ENCODE measurements around the gene TAF11L3. TPM values are rescaled to one million over a fixed set of nuclear protein-coding genes. Genes with fewer than 3 reads are reported as not detected.
"Not testable (repeated sequence)": the region's sequence is repeated elsewhere in the genome, so short reads cannot be mapped to it uniquely, and the experiment has no call there.

The TAF11L3 gene
- polyA plus RNA-seq, 3 donors = not detected

DNA sequence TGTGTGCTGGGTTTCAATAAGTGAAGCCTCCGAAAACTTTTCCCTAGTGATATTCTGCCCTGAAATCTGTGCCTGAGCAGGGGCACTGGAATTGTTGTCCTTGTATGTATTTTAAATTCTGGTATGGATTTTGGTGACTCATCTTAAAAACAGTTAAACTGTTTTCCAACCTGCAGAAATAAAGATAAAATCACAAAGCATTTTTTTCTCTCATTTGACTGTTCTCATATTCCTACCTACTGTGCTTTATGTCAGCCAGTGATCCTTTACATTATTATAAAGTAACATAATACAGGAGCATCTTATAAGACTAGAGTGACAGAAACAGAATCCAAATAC lies 31.0 kb upstream of the TAF11L3 start:
- H3K9me3 Mint-ChIP-seq = peaks cover 4 to 13% (median 6%) of the 10 kb centered on the region in 7 donors
- no peak overlapping the region for H3K4me3 Mint-ChIP-seq

DNA sequence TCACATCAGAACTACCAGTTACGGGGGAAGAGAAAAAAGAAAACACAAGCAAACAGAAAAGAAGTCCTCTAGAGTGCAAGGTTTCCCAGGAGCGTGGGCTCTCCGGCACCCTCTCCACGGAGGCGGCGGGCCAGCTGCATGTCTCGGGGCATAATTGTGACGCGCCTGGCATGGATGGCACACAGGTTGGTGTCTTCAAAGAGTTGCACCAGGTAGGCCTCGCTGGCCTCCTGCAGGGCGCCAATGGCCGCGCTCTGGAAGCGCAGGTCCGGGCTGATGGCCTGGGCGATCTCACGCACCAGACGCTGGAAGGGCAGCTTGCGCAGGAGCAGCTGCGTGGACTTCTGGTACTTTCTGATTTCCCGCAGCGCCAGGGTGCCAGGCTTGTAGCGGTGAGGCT lies 26.9 kb upstream of the TAF11L3 start:
- intact Hi-C loops (cut with micrococcal nuclease); H3K36me3 ChIP-seq (replicated peaks in 1 of 2; ENCODE audit: control insufficient read depth in 1 of 2, insufficient read depth in 2 of 2, low read length in 2 of 2); H3K4me3 ChIP-seq (replicated peaks in 1 of 3; ENCODE audit: low read depth in 2 of 3, low read length in 3 of 3); H3K27me3 Mint-ChIP-seq (ENCODE audit: low read depth in 3 of 3); H2AFZ ChIP-seq (ENCODE audit: insufficient read depth, low read depth, low read length, poor library complexity, severe bottlenecking); H3K27ac Mint-ChIP-seq; DNase-seq; H3K79me2 ChIP-seq (ENCODE audit: insufficient read depth, low read length); H3K4me3 Mint-ChIP-seq; H3K4me2 ChIP-seq (replicated peaks; ENCODE audit: extremely low read depth, low read length, poor library complexity, severe bottlenecking); H3K4me1 Mint-ChIP-seq; H4K20me1 ChIP-seq (ENCODE audit: insufficient read depth, low read length); H3K27me3 ChIP-seq (ENCODE audit: control insufficient read depth in 2 of 2, insufficient read depth in 2 of 2, low read length in 2 of 2); H3K4me1 ChIP-seq (ENCODE audit: control insufficient read depth in 1 of 2, insufficient read depth in 2 of 2, low read length in 2 of 2); H3K36me3 Mint-ChIP-seq; H3K27ac ChIP-seq (ENCODE audit: low read depth in 1 of 2, low read length in 2 of 2); H3K9ac ChIP-seq (ENCODE audit: insufficient read depth, low read length, poor library complexity, severe bottlenecking): not testable (repeated sequence)
- H3K9me3 Mint-ChIP-seq = peaks cover 7 to 15% (median 11%) of the 10 kb centered on the region in 7 donors
- H3K9me3 ChIP-seq (replicated peaks in 1 of 2; ENCODE audit: control insufficient read depth in 1 of 2, insufficient read depth in 1 of 2, low read length in 2 of 2) = peaks cover 0 to 17% of the 10 kb centered on the region in 2 donors
- 99% methylated on average over 20 of the region's 23 CpGs for WGBS (ENCODE audit: insufficient coverage)

More for the DNA sequence above, 31.0 kb upstream of the TAF11L3 start:
- no peak overlapping the region for H3K4me3 ChIP-seq (replicated peaks in 1 of 3; ENCODE audit: low read depth in 2 of 3, low read length in 3 of 3)
- TF ChIP-seq, protein P1, sequence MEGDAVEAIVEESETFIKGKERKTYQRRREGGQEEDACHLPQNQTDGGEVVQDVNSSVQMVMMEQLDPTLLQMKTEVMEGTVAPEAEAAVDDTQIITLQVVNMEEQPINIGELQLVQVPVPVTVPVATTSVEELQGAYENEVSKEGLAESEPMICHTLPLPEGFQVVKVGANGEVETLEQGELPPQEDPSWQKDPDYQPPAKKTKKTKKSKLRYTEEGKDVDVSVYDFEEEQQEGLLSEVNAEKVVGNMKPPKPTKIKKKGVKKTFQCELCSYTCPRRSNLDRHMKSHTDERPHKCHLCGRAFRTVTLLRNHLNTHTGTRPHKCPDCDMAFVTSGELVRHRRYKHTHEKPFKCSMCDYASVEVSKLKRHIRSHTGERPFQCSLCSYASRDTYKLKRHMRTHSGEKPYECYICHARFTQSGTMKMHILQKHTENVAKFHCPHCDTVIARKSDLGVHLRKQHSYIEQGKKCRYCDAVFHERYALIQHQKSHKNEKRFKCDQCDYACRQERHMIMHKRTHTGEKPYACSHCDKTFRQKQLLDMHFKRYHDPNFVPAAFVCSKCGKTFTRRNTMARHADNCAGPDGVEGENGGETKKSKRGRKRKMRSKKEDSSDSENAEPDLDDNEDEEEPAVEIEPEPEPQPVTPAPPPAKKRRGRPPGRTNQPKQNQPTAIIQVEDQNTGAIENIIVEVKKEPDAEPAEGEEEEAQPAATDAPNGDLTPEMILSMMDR (IDR thresholded peaks at IDR 0.05) = no peak
- H4K20me1 ChIP-seq (ENCODE audit: insufficient read depth, low read length) = no peaks in the 10 kb centered on the region
- WGBS (ENCODE audit: insufficient coverage) = 100% methylated on average over 1 of the region's 1 CpG
- H3K27ac ChIP-seq (ENCODE audit: low read depth in 1 of 2, low read length in 2 of 2) = no peak overlapping the region
- peaks cover 0 to 3% of the 10 kb centered on the region in 2 donors for H3K4me1 ChIP-seq (ENCODE audit: control insufficient read depth in 1 of 2, insufficient read depth in 2 of 2, low read length in 2 of 2)
- Mint-ChIP-seq H3K27me3 (ENCODE audit: low read depth in 3 of 3) (peaks cover 1 to 3% (median 2%) of the 10 kb centered on the region in 3 donors), H3K4me1 (peaks cover 12% of the 10 kb centered on the region), H3K27ac (no peak overlapping the region), H3K36me3 (no peaks in the 10 kb centered on the region)
- no peak for DNase-seq
- H2AFZ ChIP-seq (ENCODE audit: insufficient read depth, low read depth, low read length, poor library complexity, severe bottlenecking) = no peak overlapping the region
- H3K79me2 ChIP-seq (ENCODE audit: insufficient read depth, low read length) = no peaks in the 10 kb centered on the region
- H3K9ac ChIP-seq (ENCODE audit: insufficient read depth, low read length, poor library complexity, severe bottlenecking) = no peak overlapping the region
- intact Hi-C loops (cut with micrococcal nuclease) = no loop called here
- H3K27me3 ChIP-seq (ENCODE audit: control insufficient read depth in 2 of 2, insufficient read depth in 2 of 2, low read length in 2 of 2) = no peaks in the 10 kb centered on the region
- no peaks in the 10 kb centered on the region for H3K36me3 ChIP-seq (replicated peaks in 1 of 2; ENCODE audit: control insufficient read depth in 1 of 2, insufficient read depth in 2 of 2, low read length in 2 of 2)
- no peak overlapping the region for H3K4me2 ChIP-seq (replicated peaks; ENCODE audit: extremely low read depth, low read length, poor library complexity, severe bottlenecking)
- H3K9me3 ChIP-seq (replicated peaks in 1 of 2; ENCODE audit: control insufficient read depth in 1 of 2, insufficient read depth in 1 of 2, low read length in 2 of 2) = peaks cover 0 to 12% of the 10 kb centered on the region in 2 donors
